Measurements from ENCODE around the gene RPS16.
A peak's percentile ranks its signal among the peaks of the same experiment; 100 is the strongest.

RPS16 gene

DNA sequence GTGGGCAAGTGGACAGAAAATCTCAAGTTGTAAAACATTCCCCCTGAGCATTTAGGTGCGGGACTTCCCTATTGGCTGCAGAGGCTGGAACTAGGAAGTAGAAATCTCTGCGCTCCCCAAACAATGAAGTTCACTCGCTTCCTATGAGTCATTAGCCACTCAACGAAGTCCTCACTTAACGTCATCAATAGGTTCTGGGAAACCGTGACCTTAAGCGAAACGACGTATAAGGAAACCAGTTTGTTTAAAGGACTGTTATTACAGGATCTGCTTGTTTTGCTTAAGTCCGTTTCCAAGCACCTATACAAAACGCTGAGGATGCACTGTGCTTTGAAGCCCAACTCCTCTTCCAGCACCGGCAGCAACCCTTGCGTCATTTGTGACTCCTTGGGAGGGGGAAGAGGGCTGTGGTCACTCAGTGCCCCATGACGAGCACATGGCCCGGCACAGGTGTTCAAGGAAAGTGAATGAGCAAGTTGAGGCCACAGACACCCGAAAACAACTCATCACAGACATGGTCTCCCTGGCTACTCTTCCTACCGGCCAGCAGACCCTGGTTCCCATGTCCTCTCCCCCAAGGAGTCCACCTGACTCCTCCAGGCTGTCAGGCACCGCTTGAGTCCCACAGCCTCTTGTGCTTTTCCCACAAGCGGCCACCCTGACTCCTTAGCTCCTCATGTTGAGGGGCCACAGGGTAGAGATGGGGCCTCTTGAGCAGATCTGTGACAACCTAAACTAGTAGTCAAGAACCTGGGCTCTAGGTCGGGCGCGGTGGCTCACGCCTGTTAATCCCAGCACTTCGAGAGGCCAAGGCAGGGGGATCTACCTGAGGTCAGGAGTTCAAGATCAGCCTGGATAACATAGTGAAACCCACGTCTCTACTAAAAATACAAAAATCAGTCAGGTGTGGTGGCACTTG, 4.8 kb downstream of the RPS16 start (continued):
- TF ChIP-seq, protein P1, sequence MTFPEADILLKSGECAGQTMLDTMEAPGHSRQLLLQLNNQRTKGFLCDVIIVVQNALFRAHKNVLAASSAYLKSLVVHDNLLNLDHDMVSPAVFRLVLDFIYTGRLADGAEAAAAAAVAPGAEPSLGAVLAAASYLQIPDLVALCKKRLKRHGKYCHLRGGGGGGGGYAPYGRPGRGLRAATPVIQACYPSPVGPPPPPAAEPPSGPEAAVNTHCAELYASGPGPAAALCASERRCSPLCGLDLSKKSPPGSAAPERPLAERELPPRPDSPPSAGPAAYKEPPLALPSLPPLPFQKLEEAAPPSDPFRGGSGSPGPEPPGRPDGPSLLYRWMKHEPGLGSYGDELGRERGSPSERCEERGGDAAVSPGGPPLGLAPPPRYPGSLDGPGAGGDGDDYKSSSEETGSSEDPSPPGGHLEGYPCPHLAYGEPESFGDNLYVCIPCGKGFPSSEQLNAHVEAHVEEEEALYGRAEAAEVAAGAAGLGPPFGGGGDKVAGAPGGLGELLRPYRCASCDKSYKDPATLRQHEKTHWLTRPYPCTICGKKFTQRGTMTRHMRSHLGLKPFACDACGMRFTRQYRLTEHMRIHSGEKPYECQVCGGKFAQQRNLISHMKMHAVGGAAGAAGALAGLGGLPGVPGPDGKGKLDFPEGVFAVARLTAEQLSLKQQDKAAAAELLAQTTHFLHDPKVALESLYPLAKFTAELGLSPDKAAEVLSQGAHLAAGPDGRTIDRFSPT (tag by site-specific recombination; IDR thresholded peaks at IDR 0.05), result peak; percentile 49
- TF ChIP-seq SP7 (tag by site-specific recombination; IDR thresholded peaks at IDR 0.05) (peak; percentile 85), ZNF274 (IDR thresholded peaks at IDR 0.05; ENCODE audit: low read length) (no peak), ZNF274 (tag by site-specific recombination; IDR thresholded peaks at IDR 0.05; ENCODE audit: borderline replicate concordance) (no peak), OVOL3 (tag by site-specific recombination; IDR thresholded peaks at IDR 0.05) (no peak), ZNF169 (tag by site-specific recombination; IDR thresholded peaks at IDR 0.05) (no peak), ZNF16 (tag by site-specific recombination; IDR thresholded peaks at IDR 0.05; ENCODE audit: low read depth) (no peak; the same call in 1 of the 2 replicates), ZNF366 (tag by site-specific recombination; conservative IDR thresholded peaks at IDR 0.05) (peak; percentile 76), ZNF76 (tag by site-specific recombination; IDR thresholded peaks at IDR 0.05; ENCODE audit: borderline replicate concordance, low read depth) (peak; percentile 62; the same call in 1 of the 2 replicates), GLI4 (tag by site-specific recombination; IDR thresholded peaks at IDR 0.05) (no peak), ZNF610 (tag by site-specific recombination; IDR thresholded peaks at IDR 0.05; ENCODE audit: borderline replicate concordance) (no peak), ZBTB8A (tag by site-specific recombination; IDR thresholded peaks at IDR 0.05) (peak; percentile 29; the same call in 1 of the 2 replicates), ZBTB21 (tag by site-specific recombination; IDR thresholded peaks at IDR 0.05) (peak; percentile 97), ZBTB1 (tag by site-specific recombination; IDR thresholded peaks at IDR 0.05) (no peak), ZNF133 (tag by site-specific recombination; IDR thresholded peaks at IDR 0.05) (no peak), ZNF341 (tag by site-specific recombination; IDR thresholded peaks at IDR 0.05; ENCODE audit: low read depth) (no peak), REPIN1 (tag by site-specific recombination; IDR thresholded peaks at IDR 0.05; ENCODE audit: low read depth) (no peak), ZBTB7A (tag by site-specific recombination; IDR thresholded peaks at IDR 0.05; ENCODE audit: low read depth) (no peak; the same call in 1 of the 2 replicates), ZNF146 (tag by site-specific recombination; IDR thresholded peaks at IDR 0.05) (no peak), ZNF132 (tag by site-specific recombination; IDR thresholded peaks at IDR 0.05; ENCODE audit: borderline replicate concordance) (no peak)
- TF ChIP-seq, protein P2, sequence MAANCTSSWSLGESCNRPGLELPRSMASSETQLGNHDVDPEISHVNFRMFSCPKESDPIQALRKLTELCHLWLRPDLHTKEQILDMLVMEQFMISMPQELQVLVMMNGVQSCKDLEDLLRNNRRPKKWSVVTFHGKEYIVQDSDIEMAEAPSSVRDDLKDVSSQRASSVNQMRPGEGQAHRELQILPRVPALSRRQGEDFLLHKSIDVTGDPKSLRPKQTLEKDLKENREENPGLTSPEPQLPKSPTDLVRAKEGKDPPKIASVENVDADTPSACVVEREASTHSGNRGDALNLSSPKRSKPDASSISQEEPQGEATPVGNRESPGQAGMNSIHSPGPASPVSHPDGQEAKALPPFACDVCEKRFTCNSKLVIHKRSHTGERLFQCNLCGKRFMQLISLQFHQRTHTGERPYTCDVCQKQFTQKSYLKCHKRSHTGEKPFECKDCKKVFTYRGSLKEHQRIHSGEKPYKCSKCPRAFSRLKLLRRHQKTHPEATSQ (tag by site-specific recombination; IDR thresholded peaks at IDR 0.05), result no peak
- TF ChIP-seq, protein P3, sequence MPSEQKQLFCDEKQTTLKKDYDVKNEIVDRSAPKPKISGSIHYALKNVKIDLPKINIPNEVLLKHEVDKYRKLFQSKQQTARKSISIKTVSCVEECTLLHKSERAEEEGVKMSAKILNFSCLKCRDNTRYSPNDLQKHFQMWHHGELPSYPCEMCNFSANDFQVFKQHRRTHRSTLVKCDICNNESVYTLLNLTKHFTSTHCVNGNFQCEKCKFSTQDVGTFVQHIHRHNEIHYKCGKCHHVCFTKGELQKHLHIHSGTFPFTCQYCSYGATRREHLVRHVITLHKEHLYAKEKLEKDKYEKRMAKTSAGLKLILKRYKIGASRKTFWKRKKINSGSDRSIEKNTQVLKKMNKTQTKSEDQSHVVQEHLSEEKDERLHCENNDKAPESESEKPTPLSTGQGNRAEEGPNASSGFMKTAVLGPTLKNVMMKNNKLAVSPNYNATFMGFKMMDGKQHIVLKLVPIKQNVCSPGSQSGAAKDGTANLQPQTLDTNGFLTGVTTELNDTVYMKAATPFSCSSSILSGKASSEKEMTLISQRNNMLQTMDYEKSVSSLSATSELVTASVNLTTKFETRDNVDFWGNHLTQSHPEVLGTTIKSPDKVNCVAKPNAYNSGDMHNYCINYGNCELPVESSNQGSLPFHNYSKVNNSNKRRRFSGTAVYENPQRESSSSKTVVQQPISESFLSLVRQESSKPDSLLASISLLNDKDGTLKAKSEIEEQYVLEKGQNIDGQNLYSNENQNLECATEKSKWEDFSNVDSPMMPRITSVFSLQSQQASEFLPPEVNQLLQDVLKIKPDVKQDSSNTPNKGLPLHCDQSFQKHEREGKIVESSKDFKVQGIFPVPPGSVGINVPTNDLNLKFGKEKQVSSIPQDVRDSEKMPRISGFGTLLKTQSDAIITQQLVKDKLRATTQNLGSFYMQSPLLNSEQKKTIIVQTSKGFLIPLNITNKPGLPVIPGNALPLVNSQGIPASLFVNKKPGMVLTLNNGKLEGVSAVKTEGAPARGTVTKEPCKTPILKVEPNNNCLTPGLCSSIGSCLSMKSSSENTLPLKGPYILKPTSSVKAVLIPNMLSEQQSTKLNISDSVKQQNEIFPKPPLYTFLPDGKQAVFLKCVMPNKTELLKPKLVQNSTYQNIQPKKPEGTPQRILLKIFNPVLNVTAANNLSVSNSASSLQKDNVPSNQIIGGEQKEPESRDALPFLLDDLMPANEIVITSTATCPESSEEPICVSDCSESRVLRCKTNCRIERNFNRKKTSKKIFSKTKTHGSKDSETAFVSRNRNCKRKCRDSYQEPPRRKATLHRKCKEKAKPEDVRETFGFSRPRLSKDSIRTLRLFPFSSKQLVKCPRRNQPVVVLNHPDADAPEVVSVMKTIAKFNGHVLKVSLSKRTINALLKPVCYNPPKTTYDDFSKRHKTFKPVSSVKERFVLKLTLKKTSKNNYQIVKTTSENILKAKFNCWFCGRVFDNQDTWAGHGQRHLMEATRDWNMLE (tag by site-specific recombination; conservative IDR thresholded peaks at IDR 0.05; ENCODE audit: low read depth), result no peak; the same call in 1 of the 2 replicates
- TF ChIP-seq, protein P4, sequence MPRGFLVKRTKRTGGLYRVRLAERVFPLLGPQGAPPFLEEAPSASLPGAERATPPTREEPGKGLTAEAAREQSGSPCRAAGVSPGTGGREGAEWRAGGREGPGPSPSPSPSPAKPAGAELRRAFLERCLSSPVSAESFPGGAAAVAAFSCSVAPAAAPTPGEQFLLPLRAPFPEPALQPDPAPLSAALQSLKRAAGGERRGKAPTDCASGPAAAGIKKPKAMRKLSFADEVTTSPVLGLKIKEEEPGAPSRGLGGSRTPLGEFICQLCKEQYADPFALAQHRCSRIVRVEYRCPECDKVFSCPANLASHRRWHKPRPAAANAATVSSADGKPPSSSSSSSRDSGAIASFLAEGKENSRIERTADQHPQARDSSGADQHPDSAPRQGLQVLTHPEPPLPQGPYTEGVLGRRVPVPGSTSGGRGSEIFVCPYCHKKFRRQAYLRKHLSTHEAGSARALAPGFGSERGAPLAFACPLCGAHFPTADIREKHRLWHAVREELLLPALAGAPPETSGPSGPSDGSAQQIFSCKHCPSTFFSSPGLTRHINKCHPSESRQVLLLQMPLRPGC (tag by site-specific recombination; IDR thresholded peaks at IDR 0.05), result peak; percentile 56
- TF ChIP-seq, protein P5, sequence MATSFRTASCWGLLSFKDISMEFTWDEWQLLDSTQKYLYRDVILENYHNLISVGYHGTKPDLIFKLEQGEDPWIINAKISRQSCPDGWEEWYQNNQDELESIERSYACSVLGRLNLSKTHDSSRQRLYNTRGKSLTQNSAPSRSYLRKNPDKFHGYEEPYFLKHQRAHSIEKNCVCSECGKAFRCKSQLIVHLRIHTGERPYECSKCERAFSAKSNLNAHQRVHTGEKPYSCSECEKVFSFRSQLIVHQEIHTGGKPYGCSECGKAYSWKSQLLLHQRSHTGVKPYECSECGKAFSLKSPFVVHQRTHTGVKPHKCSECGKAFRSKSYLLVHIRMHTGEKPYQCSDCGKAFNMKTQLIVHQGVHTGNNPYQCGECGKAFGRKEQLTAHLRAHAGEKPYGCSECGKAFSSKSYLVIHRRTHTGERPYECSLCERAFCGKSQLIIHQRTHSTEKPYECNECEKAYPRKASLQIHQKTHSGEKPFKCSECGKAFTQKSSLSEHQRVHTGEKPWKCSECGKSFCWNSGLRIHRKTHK (tag by site-specific recombination; IDR thresholded peaks at IDR 0.05), result no peak
- TF ChIP-seq, protein P6, sequence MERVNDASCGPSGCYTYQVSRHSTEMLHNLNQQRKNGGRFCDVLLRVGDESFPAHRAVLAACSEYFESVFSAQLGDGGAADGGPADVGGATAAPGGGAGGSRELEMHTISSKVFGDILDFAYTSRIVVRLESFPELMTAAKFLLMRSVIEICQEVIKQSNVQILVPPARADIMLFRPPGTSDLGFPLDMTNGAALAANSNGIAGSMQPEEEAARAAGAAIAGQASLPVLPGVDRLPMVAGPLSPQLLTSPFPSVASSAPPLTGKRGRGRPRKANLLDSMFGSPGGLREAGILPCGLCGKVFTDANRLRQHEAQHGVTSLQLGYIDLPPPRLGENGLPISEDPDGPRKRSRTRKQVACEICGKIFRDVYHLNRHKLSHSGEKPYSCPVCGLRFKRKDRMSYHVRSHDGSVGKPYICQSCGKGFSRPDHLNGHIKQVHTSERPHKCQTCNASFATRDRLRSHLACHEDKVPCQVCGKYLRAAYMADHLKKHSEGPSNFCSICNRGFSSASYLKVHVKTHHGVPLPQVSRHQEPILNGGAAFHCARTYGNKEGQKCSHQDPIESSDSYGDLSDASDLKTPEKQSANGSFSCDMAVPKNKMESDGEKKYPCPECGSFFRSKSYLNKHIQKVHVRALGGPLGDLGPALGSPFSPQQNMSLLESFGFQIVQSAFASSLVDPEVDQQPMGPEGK (tag by site-specific recombination; IDR thresholded peaks at IDR 0.05), result peak; percentile 55
